HepG2 (cell line): Measurements from ENCODE around the gene PGPEP1. TPM values are rescaled to one million over a fixed set of nuclear protein-coding genes. Genes with fewer than 3 reads are reported as not detected.
A peak's percentile ranks its signal among the peaks of the same experiment; 100 is the strongest.

Experiments used
- AGO2 ChIP-seq: fragments of 200-400 bp; formaldehyde crosslinking; optimal IDR thresholded peaks from 2 replicates; pipeline ENCODE3; 2017; ENCODE audit warnings: mild to moderate bottlenecking, low read depth, low read length, moderate library complexity
- HNF4A ChIP-seq: sonication (generic); formaldehyde crosslinking; IDR thresholded peaks from 2 replicates; pipeline ENCODE4 v1.4.0; 2020; ENCODE audit warnings: missing genetic modification reagents
- MXD4 ChIP-seq: IDR thresholded peaks from 2 replicates; pipeline ENCODE4 v1.6.1; 2016; ENCODE audit warnings: mild to moderate bottlenecking, missing biosample characterization, missing genetic modification reagents
- NR2F1 ChIP-seq, 2 experiments: fragments of 450-650 bp in 1 of 2; formaldehyde crosslinking in 1 of 2; IDR thresholded peaks; 2 replicates each; pipeline versions ENCODE4 v1.5.0 to v1.6.1; 2016 to 2020; ENCODE audit warnings: mild to moderate bottlenecking in 1 of 2, missing compliant biosample characterization in 1 of 2, missing genetic modification reagents in 1 of 2, moderate library complexity in 1 of 2
- PATZ1 ChIP-seq: sonication (generic); formaldehyde crosslinking; IDR thresholded peaks from 2 replicates; pipeline ENCODE4 v1.4.0; 2020; ENCODE audit warnings: missing genetic modification reagents
- SNAPC4 ChIP-seq: sonication (generic); formaldehyde crosslinking; IDR thresholded peaks from 2 replicates; pipeline ENCODE4 v1.4.0; 2020; ENCODE audit warnings: mild to moderate bottlenecking, missing genetic modification reagents
- polyA plus RNA-seq, 8 experiments: library from polyadenylated mRNA; depleted of rRNA in 3 of 8; stranded (reverse) in 7 of 8; unstranded in 1 of 8; fragments of >200 nt; fragmentation: Illumina TruSeq in 4 of 8; extraction: Trizol in 4 of 8; gene quantifications; 2 replicates each; pipeline versions ENCODE4 v1.2.1 to v1.2.3, GENCODE V29; 2011 to 2016; ENCODE audit warnings: low read depth in 4 of 8, missing spikeins in 1 of 8, mixed read lengths in 1 of 8; ENCODE audit not compliant: insufficient read depth in 1 of 8
- total RNA-seq, 5 experiments: library from RNA; depleted of rRNA; stranded (reverse); fragments of >200 nt; fragmentation: Illumina TruSeq; extraction: Trizol; gene quantifications; 2 replicates each; pipeline ENCODE4 v1.2.3, GENCODE V29; 2016; ENCODE audit warnings: low read depth in 1 of 5
- TF ChIP-seq, protein P1 (sequence below): sonication (generic); formaldehyde crosslinking; IDR thresholded peaks from 2 replicates; pipeline ENCODE4 v1.4.0; 2020; ENCODE audit warnings: missing genetic modification reagents, borderline replicate concordance
- TF ChIP-seq, protein P2 (sequence below): sonication (generic); formaldehyde crosslinking; IDR thresholded peaks from 2 replicates; pipeline ENCODE4 v1.4.0; 2020; ENCODE audit warnings: missing genetic modification reagents, borderline replicate concordance

PGPEP1 gene
- total and polyA plus RNA-seq, 2 of the 13 experiments (the other 11 are each of a cell fraction or from before 2014, with no cell fraction given): 53.1 to 56.6 TPM

- TF ChIP-seq, protein P1, sequence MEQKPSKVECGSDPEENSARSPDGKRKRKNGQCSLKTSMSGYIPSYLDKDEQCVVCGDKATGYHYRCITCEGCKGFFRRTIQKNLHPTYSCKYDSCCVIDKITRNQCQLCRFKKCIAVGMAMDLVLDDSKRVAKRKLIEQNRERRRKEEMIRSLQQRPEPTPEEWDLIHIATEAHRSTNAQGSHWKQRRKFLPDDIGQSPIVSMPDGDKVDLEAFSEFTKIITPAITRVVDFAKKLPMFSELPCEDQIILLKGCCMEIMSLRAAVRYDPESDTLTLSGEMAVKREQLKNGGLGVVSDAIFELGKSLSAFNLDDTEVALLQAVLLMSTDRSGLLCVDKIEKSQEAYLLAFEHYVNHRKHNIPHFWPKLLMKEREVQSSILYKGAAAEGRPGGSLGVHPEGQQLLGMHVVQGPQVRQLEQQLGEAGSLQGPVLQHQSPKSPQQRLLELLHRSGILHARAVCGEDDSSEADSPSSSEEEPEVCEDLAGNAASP (CRISPR knock-in tag): 0 out of 2 replicates have a peak, but pooled peaks have one; percentile 14
- TF ChIP-seq SNAPC4 (CRISPR knock-in tag): no peak
- TF ChIP-seq, protein P2, sequence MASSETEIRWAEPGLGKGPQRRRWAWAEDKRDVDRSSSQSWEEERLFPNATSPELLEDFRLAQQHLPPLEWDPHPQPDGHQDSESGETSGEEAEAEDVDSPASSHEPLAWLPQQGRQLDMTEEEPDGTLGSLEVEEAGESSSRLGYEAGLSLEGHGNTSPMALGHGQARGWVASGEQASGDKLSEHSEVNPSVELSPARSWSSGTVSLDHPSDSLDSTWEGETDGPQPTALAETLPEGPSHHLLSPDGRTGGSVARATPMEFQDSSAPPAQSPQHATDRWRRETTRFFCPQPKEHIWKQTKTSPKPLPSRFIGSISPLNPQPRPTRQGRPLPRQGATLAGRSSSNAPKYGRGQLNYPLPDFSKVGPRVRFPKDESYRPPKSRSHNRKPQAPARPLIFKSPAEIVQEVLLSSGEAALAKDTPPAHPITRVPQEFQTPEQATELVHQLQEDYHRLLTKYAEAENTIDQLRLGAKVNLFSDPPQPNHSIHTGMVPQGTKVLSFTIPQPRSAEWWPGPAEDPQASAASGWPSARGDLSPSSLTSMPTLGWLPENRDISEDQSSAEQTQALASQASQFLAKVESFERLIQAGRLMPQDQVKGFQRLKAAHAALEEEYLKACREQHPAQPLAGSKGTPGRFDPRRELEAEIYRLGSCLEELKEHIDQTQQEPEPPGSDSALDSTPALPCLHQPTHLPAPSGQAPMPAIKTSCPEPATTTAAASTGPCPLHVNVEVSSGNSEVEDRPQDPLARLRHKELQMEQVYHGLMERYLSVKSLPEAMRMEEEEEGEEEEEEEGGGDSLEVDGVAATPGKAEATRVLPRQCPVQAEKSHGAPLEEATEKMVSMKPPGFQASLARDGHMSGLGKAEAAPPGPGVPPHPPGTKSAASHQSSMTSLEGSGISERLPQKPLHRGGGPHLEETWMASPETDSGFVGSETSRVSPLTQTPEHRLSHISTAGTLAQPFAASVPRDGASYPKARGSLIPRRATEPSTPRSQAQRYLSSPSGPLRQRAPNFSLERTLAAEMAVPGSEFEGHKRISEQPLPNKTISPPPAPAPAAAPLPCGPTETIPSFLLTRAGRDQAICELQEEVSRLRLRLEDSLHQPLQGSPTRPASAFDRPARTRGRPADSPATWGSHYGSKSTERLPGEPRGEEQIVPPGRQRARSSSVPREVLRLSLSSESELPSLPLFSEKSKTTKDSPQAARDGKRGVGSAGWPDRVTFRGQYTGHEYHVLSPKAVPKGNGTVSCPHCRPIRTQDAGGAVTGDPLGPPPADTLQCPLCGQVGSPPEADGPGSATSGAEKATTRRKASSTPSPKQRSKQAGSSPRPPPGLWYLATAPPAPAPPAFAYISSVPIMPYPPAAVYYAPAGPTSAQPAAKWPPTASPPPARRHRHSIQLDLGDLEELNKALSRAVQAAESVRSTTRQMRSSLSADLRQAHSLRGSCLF (CRISPR knock-in tag): no peak
- peak; percentile 31; the same call in 1 of the 2 replicates for TF ChIP-seq PATZ1 (CRISPR knock-in tag)
- peak; percentile 60 for TF ChIP-seq AGO2
- no peak for TF ChIP-seq MXD4 (CRISPR knock-in tag)
- 0 out of 2 replicates have a peak, but pooled peaks have one; percentile 18 for TF ChIP-seq HNF4A (CRISPR knock-in tag)
- TF ChIP-seq NR2F1 (CRISPR knock-in tag; IDR thresholded peaks at IDR 0.05): 0 out of 4 replicates have a peak, but pooled peaks of 1 of the 2 experiments have one; percentile 24
Observed at GRCh38 chr19:18368504-18369222, 28.3 kb downstream of the PGPEP1 start (continued).
